ENCODE data around the gene ABHD12. TPM values are rescaled to one million over a fixed set of nuclear protein-coding genes. Genes with fewer than 3 reads are reported as not detected.

Gene ABHD12
- total RNA-seq, 1 donor from 2014 or later, result 42.9 TPM

DNA sequence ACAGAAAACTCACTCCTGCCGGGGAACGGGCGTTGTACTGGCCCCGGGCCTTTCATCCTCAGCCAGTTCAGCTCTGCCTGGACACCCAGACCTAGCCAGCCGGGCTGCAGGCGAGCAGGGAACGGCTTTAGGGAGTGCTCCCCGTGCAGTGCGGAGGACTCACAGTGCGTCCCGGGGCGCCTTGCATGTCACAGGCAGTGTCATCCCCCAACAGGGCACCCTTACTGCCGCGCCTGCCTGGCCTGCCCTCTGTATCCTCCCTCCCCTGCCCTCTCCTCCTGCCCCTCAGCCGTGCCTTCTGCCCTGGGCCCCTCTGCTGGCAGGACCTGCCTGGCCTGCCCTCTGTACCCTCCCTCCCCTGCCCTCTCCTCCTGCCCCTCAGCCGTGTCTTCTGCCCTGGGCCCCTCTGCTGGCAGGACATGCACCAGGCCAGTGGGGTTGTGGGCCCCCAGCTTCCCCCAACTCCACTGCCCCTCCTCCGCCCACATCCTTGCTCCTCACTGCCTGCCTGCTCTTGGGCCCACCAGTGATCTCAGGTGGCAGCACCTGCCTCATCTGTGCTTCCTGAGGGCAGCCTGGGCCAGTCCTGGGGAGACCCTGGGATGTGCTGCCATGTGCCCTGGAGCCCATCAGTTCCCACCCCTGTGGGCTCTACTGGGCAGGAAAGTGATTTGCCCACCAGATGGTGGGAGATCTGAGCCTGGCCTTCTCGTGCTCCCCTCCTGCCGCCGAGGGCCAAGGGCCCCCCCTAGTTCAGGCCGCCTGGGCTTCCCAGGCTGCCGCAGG lies 99.8 kb downstream of the ABHD12 start:
- H3K36me3 Mint-ChIP-seq (ENCODE audit: unreplicated experiment), result peaks cover 40% of the 10 kb centered on the region
- H3K4me1 Mint-ChIP-seq (ENCODE audit: unreplicated experiment), result peaks cover 16% of the 10 kb centered on the region
- no peak overlapping the region for H3K4me3 Mint-ChIP-seq (ENCODE audit: unreplicated experiment)
- DNase-seq (ENCODE audit: extremely low spot score, unreplicated experiment), result no peak
- no peaks in the 10 kb centered on the region for H3K27me3 Mint-ChIP-seq (ENCODE audit: unreplicated experiment)
- no peaks in the 10 kb centered on the region for H3K9me3 Mint-ChIP-seq (ENCODE audit: unreplicated experiment)
- TF ChIP-seq, protein P1, sequence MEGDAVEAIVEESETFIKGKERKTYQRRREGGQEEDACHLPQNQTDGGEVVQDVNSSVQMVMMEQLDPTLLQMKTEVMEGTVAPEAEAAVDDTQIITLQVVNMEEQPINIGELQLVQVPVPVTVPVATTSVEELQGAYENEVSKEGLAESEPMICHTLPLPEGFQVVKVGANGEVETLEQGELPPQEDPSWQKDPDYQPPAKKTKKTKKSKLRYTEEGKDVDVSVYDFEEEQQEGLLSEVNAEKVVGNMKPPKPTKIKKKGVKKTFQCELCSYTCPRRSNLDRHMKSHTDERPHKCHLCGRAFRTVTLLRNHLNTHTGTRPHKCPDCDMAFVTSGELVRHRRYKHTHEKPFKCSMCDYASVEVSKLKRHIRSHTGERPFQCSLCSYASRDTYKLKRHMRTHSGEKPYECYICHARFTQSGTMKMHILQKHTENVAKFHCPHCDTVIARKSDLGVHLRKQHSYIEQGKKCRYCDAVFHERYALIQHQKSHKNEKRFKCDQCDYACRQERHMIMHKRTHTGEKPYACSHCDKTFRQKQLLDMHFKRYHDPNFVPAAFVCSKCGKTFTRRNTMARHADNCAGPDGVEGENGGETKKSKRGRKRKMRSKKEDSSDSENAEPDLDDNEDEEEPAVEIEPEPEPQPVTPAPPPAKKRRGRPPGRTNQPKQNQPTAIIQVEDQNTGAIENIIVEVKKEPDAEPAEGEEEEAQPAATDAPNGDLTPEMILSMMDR (IDR thresholded peaks at IDR 0.05), result no peak
- no peak overlapping the region for H3K27ac Mint-ChIP-seq (ENCODE audit: unreplicated experiment)

DNA sequence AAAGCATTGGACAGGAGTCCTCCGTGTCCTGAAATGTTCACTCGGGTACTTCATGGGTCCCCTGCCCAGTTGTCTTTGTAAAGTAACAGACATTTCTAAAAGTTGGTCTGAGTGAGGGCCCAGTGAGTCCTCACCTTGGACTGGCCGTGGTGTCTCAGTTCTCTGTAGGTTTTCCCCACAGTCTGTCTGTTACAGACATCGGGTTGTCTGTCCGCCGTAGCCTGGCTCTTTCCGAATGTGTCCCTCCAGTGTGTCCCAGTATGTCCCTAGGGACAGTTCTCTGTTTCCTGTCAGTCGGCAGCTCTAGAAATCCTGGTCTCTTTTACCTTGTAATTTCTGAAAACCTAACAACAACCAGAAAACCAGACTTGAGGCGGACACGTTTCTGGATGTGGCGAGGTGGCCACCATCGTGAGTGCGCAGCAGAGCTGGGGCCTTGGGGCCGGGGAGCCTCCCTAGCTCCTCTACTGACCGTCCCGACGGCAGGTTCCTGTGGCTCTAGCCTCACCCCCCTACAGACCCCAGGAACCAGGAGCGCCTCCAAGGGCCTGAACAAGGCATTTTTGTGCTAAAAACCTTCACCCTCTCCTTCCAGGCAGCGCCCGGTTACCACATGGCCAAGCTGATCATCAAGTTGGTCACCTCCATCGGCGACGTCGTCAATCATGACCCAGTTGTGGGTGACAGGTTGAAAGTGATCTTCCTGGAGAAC lies 100.6 kb downstream of the ABHD12 start:
- H3K4me1 Mint-ChIP-seq (ENCODE audit: unreplicated experiment), result peaks cover 9% of the 10 kb centered on the region
- no peak for DNase-seq (ENCODE audit: extremely low spot score, unreplicated experiment)
- peaks cover 46% of the 10 kb centered on the region for H3K36me3 Mint-ChIP-seq (ENCODE audit: unreplicated experiment)
- TF ChIP-seq, protein P1 (IDR thresholded peaks at IDR 0.05), result no peak
- H3K27me3 Mint-ChIP-seq (ENCODE audit: unreplicated experiment), result no peaks in the 10 kb centered on the region
- H3K9me3 Mint-ChIP-seq (ENCODE audit: unreplicated experiment), result no peaks in the 10 kb centered on the region
- H3K27ac Mint-ChIP-seq (ENCODE audit: unreplicated experiment), result peak overlapping the region; percentile 37
- no peak overlapping the region for H3K4me3 Mint-ChIP-seq (ENCODE audit: unreplicated experiment)

DNA sequence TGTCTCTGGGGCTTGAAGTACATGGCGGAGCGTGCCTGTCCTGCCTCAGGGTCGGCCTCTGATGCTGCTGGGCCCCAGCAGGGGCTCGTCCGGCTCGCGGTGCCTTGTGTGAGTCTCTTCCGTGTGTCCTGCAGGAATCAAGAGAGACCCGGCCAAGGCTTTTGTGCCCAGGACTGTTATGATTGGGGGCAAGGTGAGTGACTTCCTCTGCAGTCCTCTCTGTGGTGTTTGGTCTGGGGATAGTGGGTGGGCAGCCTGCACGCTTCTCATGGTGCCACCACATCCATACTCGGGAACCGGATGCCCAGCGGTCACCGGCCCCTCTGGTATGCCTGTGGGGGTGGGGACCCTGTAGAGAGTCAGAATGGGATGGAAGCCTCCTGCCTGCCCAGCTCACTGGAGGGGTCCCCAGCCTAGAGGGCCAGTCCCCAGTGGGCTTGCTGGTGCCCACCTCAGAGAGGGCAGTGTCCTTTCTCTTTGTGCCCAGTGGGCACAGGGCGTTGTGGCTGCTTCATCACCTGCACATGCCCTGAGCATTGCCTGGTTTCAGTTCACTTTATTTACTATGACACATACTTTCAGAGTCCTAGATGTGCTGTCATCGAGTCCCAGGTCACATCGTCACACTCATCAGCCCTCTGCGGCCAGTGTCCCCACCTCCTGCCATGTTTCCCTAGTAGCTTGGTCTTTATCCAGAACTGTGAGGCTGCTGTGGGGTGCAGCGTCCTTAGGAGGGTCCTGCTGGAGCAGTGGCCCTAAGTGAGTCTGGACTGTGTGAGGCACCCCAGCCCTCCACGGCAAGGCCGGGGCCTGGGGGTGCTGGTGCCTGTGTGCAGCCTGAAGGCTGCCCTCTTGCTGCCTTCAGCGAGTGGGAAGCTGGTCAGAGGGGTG lies 102.1 kb downstream of the ABHD12 start:
- Mint-ChIP-seq H3K9me3 (ENCODE audit: unreplicated experiment) (no peaks in the 10 kb centered on the region), H3K27me3 (ENCODE audit: unreplicated experiment) (no peaks in the 10 kb centered on the region), H3K36me3 (ENCODE audit: unreplicated experiment) (peaks cover 51% of the 10 kb centered on the region), H3K4me1 (ENCODE audit: unreplicated experiment) (peaks cover 3% of the 10 kb centered on the region), H3K27ac (ENCODE audit: unreplicated experiment) (peak overlapping the region; percentile 41), H3K4me3 (ENCODE audit: unreplicated experiment) (no peak overlapping the region)
- TF ChIP-seq, protein P1 (IDR thresholded peaks at IDR 0.05), result no peak
- DNase-seq (ENCODE audit: extremely low spot score, unreplicated experiment), result no peak

DNA sequence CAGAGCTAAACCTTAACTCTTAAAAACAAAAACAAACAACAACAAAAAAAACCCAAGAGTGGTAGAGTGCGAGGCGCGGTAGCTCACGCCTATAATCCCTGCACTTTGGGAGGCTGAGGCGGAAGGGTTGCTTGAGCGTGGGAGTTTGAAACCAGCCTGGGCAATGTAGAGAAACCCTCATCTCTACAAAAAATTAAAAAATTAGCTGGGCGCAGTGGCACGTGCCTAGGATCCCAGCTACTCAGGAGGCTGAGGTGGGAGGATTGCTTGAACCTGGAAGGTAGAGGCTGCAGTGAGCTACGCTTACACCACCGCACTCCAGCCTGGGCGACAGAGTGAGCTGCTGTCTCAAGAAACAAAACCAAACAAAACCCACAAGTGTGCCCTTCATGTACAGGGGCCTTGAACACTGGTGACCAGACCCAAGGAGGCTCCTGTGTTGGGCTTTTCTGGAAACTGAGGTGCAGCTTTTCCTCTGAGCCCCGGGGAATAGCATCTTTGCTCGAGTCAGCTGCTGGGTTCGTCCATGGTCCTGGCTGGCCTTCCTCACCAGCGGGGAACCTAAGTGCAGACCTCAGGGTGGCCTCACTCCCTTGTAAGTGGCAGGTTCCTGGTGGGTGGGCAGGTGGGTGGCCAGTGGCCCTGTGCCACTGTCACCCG lies 102.9 kb downstream of the ABHD12 start:
- no peaks in the 10 kb centered on the region for H3K9me3 Mint-ChIP-seq (ENCODE audit: unreplicated experiment)
- H3K4me1 Mint-ChIP-seq (ENCODE audit: unreplicated experiment), result no peaks in the 10 kb centered on the region
- no peak overlapping the region for H3K4me3 Mint-ChIP-seq (ENCODE audit: unreplicated experiment)
- H3K36me3 Mint-ChIP-seq (ENCODE audit: unreplicated experiment), result peaks cover 54% of the 10 kb centered on the region
- DNase-seq (ENCODE audit: extremely low spot score, unreplicated experiment), result no peak
- H3K27me3 Mint-ChIP-seq (ENCODE audit: unreplicated experiment), result no peaks in the 10 kb centered on the region
- TF ChIP-seq, protein P1 (IDR thresholded peaks at IDR 0.05), result no peak
- peak overlapping the region; percentile 50 for H3K27ac Mint-ChIP-seq (ENCODE audit: unreplicated experiment)
